GM04503 (cell line): ENCODE measurements around the gene ADAMTS8.

ENCODE experiments used
- DNase-seq: peaks from one replicate; pipeline ENCODE4 v3.0.0-alpha.2; 2012; ENCODE audit warnings: low read depth

Gene ADAMTS8

GRCh38 chr11:130420478-130421198 is 7.8 kb downstream of the ADAMTS8 start:
- no peak for DNase-seq

- peak; percentile 65 for DNase-seq
These were observed 9.7 kb downstream of the ADAMTS8 start for GRCh38 chr11:130418756-130419155.

- no peak for DNase-seq
These were observed 10.2 kb downstream of the ADAMTS8 start for GRCh38 chr11:130418210-130418609.

GRCh38 chr11:130416906-130417305 is 11.5 kb downstream of the ADAMTS8 start:
- DNase-seq: no peak

- no peak for DNase-seq
These were observed 11.9 kb downstream of the ADAMTS8 start for GRCh38 chr11:130416530-130416882.

- DNase-seq: no peak
These were observed 12.5 kb downstream of the ADAMTS8 start for GRCh38 chr11:130415731-130416529.

- no peak for DNase-seq
These were observed 14.0 kb downstream of the ADAMTS8 start for GRCh38 chr11:130414107-130415080.

- DNase-seq: peak; percentile 84
These were observed 14.9 kb downstream of the ADAMTS8 start for GRCh38 chr11:130413405-130414106.

GRCh38 chr11:130411223-130411622 is 17.2 kb downstream of the ADAMTS8 start:
- DNase-seq: no peak

GRCh38 chr11:130409594-130410388 is 18.6 kb downstream of the ADAMTS8 start:
- DNase-seq: no peak

GRCh38 chr11:130408901-130409300 is 19.5 kb downstream of the ADAMTS8 start:
- no peak for DNase-seq

GRCh38 chr11:130408401-130408890 is 20.0 kb downstream of the ADAMTS8 start:
- DNase-seq: no peak

GRCh38 chr11:130407978-130408377 is 20.4 kb downstream of the ADAMTS8 start:
- peak; percentile 61 for DNase-seq

- DNase-seq: no peak
These were observed 23.0 kb downstream of the ADAMTS8 start for GRCh38 chr11:130405428-130405827.

- no peak for DNase-seq
These were observed 23.7 kb downstream of the ADAMTS8 start for GRCh38 chr11:130404727-130405126.

GRCh38 chr11:130403967-130404366 is 24.4 kb downstream of the ADAMTS8 start:
- DNase-seq: no peak

- DNase-seq: peak; percentile 75
These were observed 25.1 kb downstream of the ADAMTS8 start for GRCh38 chr11:130403271-130403804.

- no peak for DNase-seq
These were observed 25.8 kb downstream of the ADAMTS8 start for GRCh38 chr11:130402570-130402969.

- peak; percentile 70 for DNase-seq
These were observed 27.5 kb downstream of the ADAMTS8 start for GRCh38 chr11:130400781-130401483.

- DNase-seq: no peak
These were observed 29.2 kb downstream of the ADAMTS8 start for GRCh38 chr11:130399196-130399595.
